Activated naive CD4-positive, alpha-beta T cell treated with anti-CD3 and anti-CD28 coated beads, Interleukin-2, amount 50 U/mL, for 24 hours (primary cell): Measurements from ENCODE around the gene KRT74.

ENCODE experiments used
- H3K27ac Mint-ChIP-seq: one replicate; pipeline ENCODE4 v1.8.0; 2021; ENCODE audit warnings: mild to moderate bottlenecking, mixed read lengths
- H3K27me3 Mint-ChIP-seq: one replicate; pipeline ENCODE4 v1.8.0; 2021; ENCODE audit warnings: mixed read lengths
- H3K36me3 Mint-ChIP-seq: one replicate; pipeline ENCODE4 v1.8.0; 2021; ENCODE audit warnings: mixed read lengths
- H3K4me1 Mint-ChIP-seq: one replicate; pipeline ENCODE4 v1.8.0; 2021; ENCODE audit warnings: mixed read lengths
- H3K4me3 Mint-ChIP-seq: one replicate; pipeline ENCODE4 v1.8.0; 2021; ENCODE audit warnings: mild to moderate bottlenecking, mixed read lengths
- H3K9me3 Mint-ChIP-seq: one replicate; pipeline ENCODE4 v1.8.0; 2021; ENCODE audit warnings: mixed read lengths

The KRT74 gene

DNA sequence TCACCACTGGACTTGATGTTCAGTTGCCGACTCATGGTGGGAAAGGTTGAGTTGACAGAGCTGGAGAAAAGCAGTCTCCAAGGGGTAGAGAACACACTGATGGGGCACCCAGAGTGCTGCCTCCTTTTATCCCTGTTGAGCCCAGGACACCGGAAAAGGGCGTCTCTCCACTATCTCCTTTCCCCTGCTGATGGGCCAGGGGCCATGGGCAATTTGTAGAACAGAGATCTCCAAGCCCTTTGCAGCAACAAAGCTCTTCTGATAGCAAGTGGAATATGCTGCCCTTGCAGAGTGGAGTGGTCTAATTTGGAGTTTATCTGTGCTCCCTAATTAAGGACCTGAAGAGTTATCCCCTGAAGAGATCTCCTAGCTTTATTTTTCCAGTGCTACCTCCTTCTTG lies at the start of gene KRT74:
Gene KRT74, minus strand, starts transcription at position 101 of the 400 bp plus-strand sequence. Its CDS starts 66 bp downstream, at position 35.
- H3K27ac Mint-ChIP-seq = peak within 1 kb of the TSS; percentile 46
- H3K4me3 Mint-ChIP-seq = no peak within 1 kb of the TSS
- H3K4me1 Mint-ChIP-seq = peaks cover 5% of the 10 kb centered on the region
- H3K36me3 Mint-ChIP-seq = no peaks in the 10 kb centered on the region
- no peaks in the 10 kb centered on the region for H3K9me3 Mint-ChIP-seq
- no peaks in the 10 kb centered on the region for H3K27me3 Mint-ChIP-seq

DNA sequence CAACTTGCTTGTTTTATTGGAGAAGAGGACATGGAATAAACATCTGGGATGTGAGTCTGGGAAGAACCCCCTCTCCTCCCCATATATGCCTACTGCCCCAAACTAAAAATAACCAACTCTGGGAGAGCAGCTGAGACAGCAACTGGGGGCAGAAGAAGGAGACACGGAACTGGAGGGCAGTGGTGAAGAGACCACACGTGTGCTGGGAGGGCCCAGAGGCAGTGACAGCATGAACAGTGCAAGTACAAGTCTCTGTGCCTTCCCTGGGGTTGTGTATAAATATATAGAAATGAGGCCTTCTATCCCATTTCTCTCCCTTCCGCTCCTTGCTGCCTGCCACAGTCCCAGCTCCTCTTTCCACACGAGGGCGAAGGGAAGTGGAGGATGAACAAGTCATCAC lies 48.7 kb upstream of the KRT74 start:
- peaks cover 1% of the 10 kb centered on the region for H3K36me3 Mint-ChIP-seq
- no peaks in the 10 kb centered on the region for H3K9me3 Mint-ChIP-seq
- peaks cover 98% of the 10 kb centered on the region for H3K4me1 Mint-ChIP-seq
- H3K27ac Mint-ChIP-seq = no peak overlapping the region
- H3K4me3 Mint-ChIP-seq = no peak overlapping the region
- no peaks in the 10 kb centered on the region for H3K27me3 Mint-ChIP-seq

DNA sequence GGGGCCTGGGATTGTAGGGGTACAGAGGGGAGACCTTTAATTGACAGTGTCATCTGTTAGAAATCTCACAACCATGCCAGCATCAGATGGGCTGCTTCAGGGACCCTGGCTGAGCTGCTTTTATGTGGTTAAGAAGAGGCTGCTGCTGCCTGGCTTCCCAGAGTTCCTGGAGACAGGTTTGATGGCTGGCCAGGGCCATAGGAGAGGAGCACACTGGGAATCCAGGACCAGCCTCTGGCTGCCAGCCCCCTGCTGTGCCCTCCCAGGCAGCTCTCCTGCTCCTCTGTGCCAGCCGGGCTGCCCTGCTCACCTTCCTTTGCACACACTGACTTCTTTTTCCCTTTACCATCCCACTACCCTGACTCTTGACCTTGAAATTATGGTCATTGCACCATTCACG lies 45.2 kb upstream of the KRT74 start:
- Mint-ChIP-seq H3K9me3 (no peaks in the 10 kb centered on the region), H3K4me3 (no peak overlapping the region), H3K36me3 (peaks cover 1% of the 10 kb centered on the region), H3K4me1 (peaks cover 98% of the 10 kb centered on the region), H3K27ac (peak overlapping the region; percentile 4), H3K27me3 (no peaks in the 10 kb centered on the region)

- Mint-ChIP-seq H3K36me3 (no peaks in the 10 kb centered on the region), H3K4me1 (peaks cover 100% of the 10 kb centered on the region), H3K27ac (peak within 1 kb of the TSS; percentile 80), H3K4me3 (no peak within 1 kb of the TSS), H3K27me3 (no peaks in the 10 kb centered on the region), H3K9me3 (no peaks in the 10 kb centered on the region)
Measured at GRCh38 chr12:52618216-52618615, 44.6 kb upstream of the KRT74 start, which contains the start of gene KRT73. Gene KRT73 (minus strand): TSS chr12:52618559. CDS start chr12:52618524, 35 bp downstream.

DNA sequence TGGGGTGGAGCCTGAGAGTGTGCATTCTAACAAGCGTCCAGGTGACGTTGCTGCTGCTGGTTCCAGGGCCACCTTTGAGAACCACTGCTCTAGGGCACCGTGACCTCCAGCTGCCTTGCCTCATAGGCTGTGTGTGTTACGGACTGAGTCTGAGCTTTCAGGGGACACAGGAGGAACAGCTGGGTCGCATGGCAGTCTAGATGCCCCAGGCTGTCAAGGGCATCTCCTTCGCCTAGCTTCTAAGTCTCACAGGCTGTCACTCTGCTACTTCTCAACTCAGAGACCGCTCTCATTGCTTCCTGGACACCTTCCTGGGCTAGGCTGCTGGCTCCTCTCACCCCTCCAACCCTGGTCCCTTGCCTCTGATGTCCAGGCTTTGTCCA lies 43.8 kb upstream of the KRT74 start:
- Mint-ChIP-seq H3K9me3 (no peaks in the 10 kb centered on the region), H3K27me3 (no peaks in the 10 kb centered on the region), H3K4me3 (peak overlapping the region; percentile 3), H3K4me1 (peaks cover 100% of the 10 kb centered on the region), H3K36me3 (peaks cover 1% of the 10 kb centered on the region), H3K27ac (peak overlapping the region; percentile 94)

GRCh38 chr12:52616680-52617402 lies 43.2 kb upstream of the KRT74 start:
- Mint-ChIP-seq H3K4me1 (peaks cover 100% of the 10 kb centered on the region), H3K4me3 (peak overlapping the region; percentile 67), H3K9me3 (no peaks in the 10 kb centered on the region), H3K27ac (peak overlapping the region; percentile 94), H3K27me3 (no peaks in the 10 kb centered on the region), H3K36me3 (peaks cover 1% of the 10 kb centered on the region)

DNA sequence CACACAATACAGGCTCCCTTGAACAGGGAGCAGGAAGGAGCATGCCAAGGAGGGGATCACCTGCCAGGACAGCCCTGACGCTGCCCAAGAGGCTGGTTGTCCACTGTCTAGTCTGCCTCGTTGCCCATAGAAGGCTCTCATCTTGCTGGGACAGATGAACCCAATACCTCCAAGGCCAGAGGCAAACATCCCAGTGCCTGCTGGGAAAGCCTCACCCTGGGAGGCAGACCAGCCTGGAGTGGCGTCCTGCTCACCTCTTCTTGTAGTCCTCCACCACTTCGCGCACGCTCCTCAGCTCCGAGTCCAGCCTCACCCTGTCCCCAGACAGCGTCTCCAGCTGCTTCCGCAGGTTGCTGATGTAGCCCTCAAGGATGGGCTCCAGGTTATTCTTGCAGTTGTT lies 42.3 kb upstream of the KRT74 start:
- Mint-ChIP-seq H3K27ac (peak overlapping the region; percentile 97), H3K27me3 (no peaks in the 10 kb centered on the region), H3K4me3 (peak overlapping the region; percentile 67), H3K4me1 (peaks cover 100% of the 10 kb centered on the region), H3K36me3 (peaks cover 1% of the 10 kb centered on the region), H3K9me3 (no peaks in the 10 kb centered on the region)

- H3K4me3 Mint-ChIP-seq = peak overlapping the region; percentile 67
- H3K27me3 Mint-ChIP-seq = no peaks in the 10 kb centered on the region
- H3K9me3 Mint-ChIP-seq = no peaks in the 10 kb centered on the region
Measured at GRCh38 chr12:52615208-52615868, 41.7 kb upstream of the KRT74 start.

DNA sequence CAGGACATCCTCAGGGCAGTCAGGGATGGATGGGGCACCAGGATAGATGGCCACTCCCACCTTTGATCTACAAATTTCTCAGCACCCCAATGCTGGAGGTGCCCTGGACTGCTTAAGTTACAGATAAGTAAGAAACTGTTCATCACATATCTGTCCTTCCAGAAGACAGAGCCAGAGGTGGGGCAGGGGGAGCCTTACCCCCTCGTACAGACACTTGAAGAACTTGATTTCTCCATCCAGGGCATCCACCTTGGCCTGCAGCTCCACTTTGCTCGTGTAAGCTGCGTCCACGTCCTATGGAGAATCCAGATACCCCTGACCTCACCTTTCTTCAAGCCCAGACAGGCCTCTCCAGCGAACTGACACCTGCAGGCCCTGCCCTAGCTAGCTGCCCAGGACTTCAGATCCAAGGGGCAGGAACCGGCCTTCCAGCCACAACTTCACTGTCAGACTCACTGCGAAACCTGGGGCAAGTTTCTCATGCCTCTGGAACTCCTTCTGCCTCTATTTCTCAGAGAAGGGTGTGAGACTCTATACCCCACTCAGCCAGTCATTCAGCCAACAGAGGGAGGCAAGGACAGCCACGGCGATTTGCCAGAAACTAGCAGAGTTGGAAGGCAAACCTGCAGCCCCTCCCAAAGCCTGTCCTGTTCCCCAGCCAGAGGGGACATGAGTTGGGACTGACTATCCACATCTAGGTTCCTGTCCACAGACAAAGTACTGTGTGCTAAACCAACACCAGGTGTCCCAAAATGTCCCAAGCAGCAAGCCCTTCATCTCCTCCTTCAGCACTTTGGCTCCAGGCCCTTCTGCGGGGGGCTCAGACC lies 41.0 kb upstream of the KRT74 start:
- Mint-ChIP-seq H3K27ac (peak overlapping the region; percentile 97), H3K4me1 (peaks cover 99% of the 10 kb centered on the region), H3K9me3 (no peaks in the 10 kb centered on the region), H3K27me3 (no peaks in the 10 kb centered on the region), H3K36me3 (peaks cover 1% of the 10 kb centered on the region), H3K4me3 (peak overlapping the region; percentile 67)

More at GRCh38 chr12:52615208-52615868, 41.7 kb upstream of the KRT74 start:
- Mint-ChIP-seq H3K27ac (peak overlapping the region; percentile 97), H3K4me1 (peaks cover 100% of the 10 kb centered on the region), H3K36me3 (peaks cover 1% of the 10 kb centered on the region)

DNA sequence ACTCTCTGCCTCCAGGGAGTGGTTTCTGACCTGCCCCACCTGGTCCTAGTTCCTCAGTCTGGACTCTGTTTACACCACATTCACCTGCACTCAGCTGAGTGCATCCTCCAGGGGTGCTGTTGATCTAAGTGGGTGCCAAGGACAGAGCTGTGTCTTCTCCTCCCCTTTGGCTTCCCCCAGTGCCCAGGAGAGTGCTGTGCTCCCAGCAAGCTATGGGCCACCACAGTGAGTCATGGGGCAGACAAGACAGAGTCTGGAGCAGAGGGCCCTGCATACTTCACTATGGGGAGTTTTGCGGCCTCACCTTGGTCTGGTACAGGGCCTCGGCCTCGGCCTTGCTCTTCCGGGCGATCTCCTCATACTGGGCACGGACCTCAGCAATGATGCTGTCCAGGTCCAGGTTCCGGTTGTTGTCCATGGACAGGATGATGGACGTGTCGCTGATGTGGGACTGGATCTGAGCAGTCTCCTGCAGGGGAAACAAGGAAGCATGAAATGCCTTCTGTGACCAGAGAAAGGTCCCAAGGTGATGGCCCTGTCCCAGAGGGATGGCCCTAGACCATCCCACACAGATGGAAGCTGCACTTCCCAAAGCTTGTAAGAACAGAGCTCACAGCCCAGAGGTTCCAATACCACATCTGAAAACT lies 39.9 kb upstream of the KRT74 start:
- H3K4me3 Mint-ChIP-seq = no peak overlapping the region
- H3K36me3 Mint-ChIP-seq = peaks cover 3% of the 10 kb centered on the region
- H3K4me1 Mint-ChIP-seq = peaks cover 99% of the 10 kb centered on the region
- peak overlapping the region; percentile 78 for H3K27ac Mint-ChIP-seq
- H3K27me3 Mint-ChIP-seq = no peaks in the 10 kb centered on the region
- no peaks in the 10 kb centered on the region for H3K9me3 Mint-ChIP-seq

GRCh38 chr12:52612431-52613383 lies 39.1 kb upstream of the KRT74 start:
- Mint-ChIP-seq H3K4me3 (peak overlapping the region; percentile 31), H3K36me3 (peaks cover 5% of the 10 kb centered on the region), H3K4me1 (peaks cover 99% of the 10 kb centered on the region), H3K27me3 (no peaks in the 10 kb centered on the region), H3K27ac (peak overlapping the region; percentile 82), H3K9me3 (no peaks in the 10 kb centered on the region)

DNA sequence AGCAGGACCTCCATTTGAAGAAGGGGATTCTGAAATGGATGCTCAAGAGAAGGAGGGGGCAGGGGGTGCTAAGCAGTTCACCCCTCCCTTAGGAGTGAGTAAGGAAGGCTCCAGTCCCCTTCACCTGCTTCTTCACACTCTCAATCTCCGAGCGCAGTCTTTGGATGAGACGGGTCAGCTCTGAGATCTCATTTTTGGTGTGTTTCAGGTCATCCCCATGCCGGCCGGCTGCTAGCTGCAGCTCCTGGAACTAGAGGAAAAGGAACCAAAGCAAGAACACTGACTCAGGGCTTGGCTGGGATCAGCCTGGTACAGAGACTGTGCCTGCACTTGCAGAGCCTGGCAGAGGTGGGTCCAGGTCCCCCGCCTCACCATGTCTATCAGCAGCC lies 37.4 kb upstream of the KRT74 start:
- peak overlapping the region; percentile 84 for H3K27ac Mint-ChIP-seq
- no peaks in the 10 kb centered on the region for H3K9me3 Mint-ChIP-seq
- no peaks in the 10 kb centered on the region for H3K27me3 Mint-ChIP-seq
- H3K4me3 Mint-ChIP-seq = peak overlapping the region; percentile 64
- peaks cover 9% of the 10 kb centered on the region for H3K36me3 Mint-ChIP-seq
- peaks cover 98% of the 10 kb centered on the region for H3K4me1 Mint-ChIP-seq

- no peaks in the 10 kb centered on the region for H3K9me3 Mint-ChIP-seq
- H3K27ac Mint-ChIP-seq = peak overlapping the region; percentile 48
- H3K27me3 Mint-ChIP-seq = no peaks in the 10 kb centered on the region
- peaks cover 10% of the 10 kb centered on the region for H3K36me3 Mint-ChIP-seq
- H3K4me3 Mint-ChIP-seq = peak overlapping the region; percentile 59
- peaks cover 98% of the 10 kb centered on the region for H3K4me1 Mint-ChIP-seq
Measured at GRCh38 chr12:52608826-52609630, 35.4 kb upstream of the KRT74 start.

GRCh38 chr12:52608161-52608560 lies 34.5 kb upstream of the KRT74 start:
- Mint-ChIP-seq H3K27ac (peak overlapping the region; percentile 90), H3K4me1 (peaks cover 98% of the 10 kb centered on the region), H3K27me3 (no peaks in the 10 kb centered on the region), H3K9me3 (no peaks in the 10 kb centered on the region), H3K4me3 (peak overlapping the region; percentile 57), H3K36me3 (peaks cover 10% of the 10 kb centered on the region)
